ENCODE results near the gene EFCAB9.
"Not testable (repeated sequence)": the region's sequence is repeated elsewhere in the genome, so short reads cannot be mapped to it uniquely, and the experiment has no call there.

Gene EFCAB9

DNA sequence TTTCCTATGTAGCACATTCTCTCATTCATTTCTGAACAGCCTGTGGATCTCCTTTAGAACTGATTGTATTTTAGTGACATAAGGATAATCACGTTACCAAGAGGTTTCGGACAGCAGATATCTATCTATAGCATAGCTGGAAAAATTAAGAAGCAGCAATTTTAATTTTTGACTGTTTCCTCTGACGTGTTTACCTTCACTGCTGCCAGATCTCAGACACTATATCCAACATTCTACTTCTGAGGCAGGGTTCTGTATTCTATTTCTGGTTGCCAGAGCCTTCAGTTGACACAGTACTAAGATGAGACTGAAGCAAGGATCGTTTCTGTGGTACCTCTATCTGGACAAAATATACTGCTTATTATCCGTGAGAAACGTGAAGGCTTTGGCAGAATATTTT is at the start of gene EFCAB9:
TSS of gene EFCAB9 (plus strand) at position 301 of the 400 bp plus-strand sequence. CDS start at position 302, 1 bp downstream.
- Histone ChIP-seq H3K27me3 (ENCODE audit: insufficient read depth, low read length) (no peaks in the 10 kb centered on the region), H3K4me1 (ENCODE audit: control insufficient read depth, insufficient read depth, low read length, unreplicated experiment) (no peaks in the 10 kb centered on the region), H2AFZ (ENCODE audit: low read length, unreplicated experiment) (no peak within 1 kb of the TSS), H3K36me3 (ENCODE audit: insufficient read depth, low read length) (no peaks in the 10 kb centered on the region), H3K4me3 (ENCODE audit: low read depth, low read length) (no peak within 1 kb of the TSS), H3K79me2 (ENCODE audit: control insufficient read depth, insufficient read depth, low read length, unreplicated experiment) (no peaks in the 10 kb centered on the region), H3K27ac (ENCODE audit: low read depth, low read length) (no peak within 1 kb of the TSS)

DNA sequence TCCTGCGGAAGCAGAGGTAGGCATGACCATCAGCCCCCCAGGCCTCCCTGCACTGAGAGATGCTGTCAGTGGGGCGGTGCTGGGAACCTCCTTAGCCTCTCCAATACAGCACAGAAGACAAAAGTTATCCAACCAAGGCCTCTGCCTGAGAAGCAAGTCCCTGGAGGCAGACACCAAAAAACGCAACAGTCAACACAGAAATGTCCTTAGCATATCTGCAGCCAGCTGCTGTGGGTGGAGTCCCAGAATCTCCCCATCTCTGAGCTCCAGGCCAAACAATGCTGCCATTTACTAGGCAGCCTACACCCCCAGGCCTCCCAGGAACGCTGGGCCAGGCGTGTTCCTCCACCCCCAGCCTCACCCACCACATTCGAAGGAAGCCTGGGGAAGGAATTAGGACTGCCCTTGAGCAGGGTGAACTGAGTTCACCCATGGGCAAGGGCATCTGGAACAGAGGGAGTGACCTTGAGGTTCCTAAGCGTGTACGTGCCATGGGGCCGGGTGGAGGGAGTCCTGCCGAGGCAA is 49.6 kb upstream of the EFCAB9 start:
- Histone ChIP-seq H3K27ac (ENCODE audit: low read depth, low read length) (no peak overlapping the region), H3K4me1 (ENCODE audit: control insufficient read depth, insufficient read depth, low read length, unreplicated experiment) (peaks cover 3% of the 10 kb centered on the region), H3K79me2 (ENCODE audit: control insufficient read depth, insufficient read depth, low read length, unreplicated experiment) (peaks cover 20% of the 10 kb centered on the region), H3K27me3 (ENCODE audit: insufficient read depth, low read length) (no peaks in the 10 kb centered on the region), H2AFZ (ENCODE audit: low read length, unreplicated experiment) (no peak overlapping the region), H3K36me3 (ENCODE audit: insufficient read depth, low read length) (no peaks in the 10 kb centered on the region), H3K4me3 (ENCODE audit: low read depth, low read length) (no peak overlapping the region)

DNA sequence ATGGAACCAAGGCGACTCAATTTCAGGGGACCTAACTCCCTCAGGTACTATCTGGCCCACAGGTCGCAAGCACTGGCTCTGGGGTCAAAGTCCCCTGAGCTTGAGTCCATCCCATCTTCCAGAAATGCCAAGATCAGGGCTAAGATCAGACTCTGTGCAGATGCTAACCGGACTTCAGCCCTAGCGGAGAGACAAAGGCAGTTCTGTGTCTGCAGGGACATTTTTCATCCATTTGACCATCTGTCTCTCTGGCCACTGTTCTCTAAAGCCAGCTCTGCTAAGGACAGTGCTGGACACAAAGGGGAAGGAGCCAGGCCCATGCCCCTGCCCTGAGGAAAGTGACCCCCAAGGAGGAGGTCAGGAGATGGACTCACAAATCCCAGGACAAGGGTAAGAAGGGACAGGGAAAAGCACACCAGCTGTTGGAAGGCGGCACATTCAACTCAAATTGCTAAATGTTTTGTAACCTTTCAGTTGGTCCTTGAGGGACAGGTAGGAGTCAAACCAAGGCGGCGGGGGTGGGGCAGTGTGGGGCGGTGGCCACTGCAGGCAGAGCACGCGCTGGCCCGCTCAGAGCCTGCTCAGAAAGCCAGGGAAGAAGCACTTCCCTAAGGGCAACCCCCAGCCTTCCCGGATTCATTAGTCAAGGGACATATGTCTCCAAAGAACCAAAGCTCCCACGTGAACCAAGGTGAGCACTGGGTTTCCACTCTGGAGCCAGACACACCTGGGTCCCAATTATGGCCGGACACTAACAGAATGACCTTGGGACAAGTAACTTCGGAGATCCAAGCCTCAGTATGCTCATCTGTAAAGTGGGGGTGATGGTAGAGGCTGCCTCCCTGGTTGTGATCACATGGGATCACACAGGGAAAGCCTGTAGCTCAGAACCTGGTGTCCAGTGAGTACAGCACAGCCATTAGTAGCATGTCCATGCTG is 48.8 kb upstream of the EFCAB9 start:
- Histone ChIP-seq H3K79me2 (ENCODE audit: control insufficient read depth, insufficient read depth, low read length, unreplicated experiment) (peaks cover 20% of the 10 kb centered on the region), H3K4me1 (ENCODE audit: control insufficient read depth, insufficient read depth, low read length, unreplicated experiment) (no peaks in the 10 kb centered on the region), H2AFZ (ENCODE audit: low read length, unreplicated experiment) (no peak overlapping the region), H3K27me3 (ENCODE audit: insufficient read depth, low read length) (no peaks in the 10 kb centered on the region), H3K4me3 (ENCODE audit: low read depth, low read length) (no peak overlapping the region), H3K27ac (ENCODE audit: low read depth, low read length) (no peak overlapping the region), H3K36me3 (ENCODE audit: insufficient read depth, low read length) (no peaks in the 10 kb centered on the region)

DNA sequence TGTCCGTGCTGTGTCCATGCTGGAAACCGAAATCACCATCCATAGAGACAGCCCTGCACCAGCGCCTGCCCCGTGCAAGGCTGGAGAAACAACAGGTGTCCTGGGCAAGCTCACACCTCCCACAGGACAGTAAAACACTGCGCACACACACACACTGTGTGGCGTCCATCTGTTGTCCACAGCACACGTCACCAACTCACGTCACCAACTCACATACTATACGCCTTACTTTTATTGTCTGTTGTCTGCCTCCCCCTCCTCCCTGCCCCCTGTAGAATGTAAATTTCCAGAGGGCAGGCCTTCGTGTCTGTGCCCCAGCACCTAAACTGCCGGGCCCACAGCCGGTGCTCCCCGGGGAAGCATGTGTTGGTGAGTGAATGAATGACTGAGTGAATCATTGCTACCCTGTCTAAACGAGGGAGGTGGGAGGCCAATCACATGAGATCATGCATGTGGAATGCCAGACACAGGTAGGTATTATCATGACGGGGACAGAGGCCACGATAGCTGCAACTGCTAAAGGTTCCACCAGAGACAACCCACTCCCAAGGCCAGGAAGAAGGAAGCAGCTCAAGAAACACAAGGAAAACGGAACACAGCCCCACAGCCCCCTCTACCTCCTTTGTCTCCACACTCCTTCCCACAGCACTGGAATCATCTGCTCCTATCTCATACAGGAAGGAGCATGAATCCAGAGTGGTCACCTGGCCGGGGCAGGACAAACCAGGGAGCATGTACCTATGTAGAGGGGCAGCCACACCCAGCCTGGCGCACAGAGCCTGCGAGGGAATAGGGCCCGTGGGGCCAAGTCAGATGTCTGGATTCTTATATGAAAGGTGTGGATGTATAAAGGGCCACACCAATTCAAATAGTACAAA is 47.9 kb upstream of the EFCAB9 start:
- H3K4me1 ChIP-seq (ENCODE audit: control insufficient read depth, insufficient read depth, low read length, unreplicated experiment), result no peaks in the 10 kb centered on the region
- H3K79me2 ChIP-seq (ENCODE audit: control insufficient read depth, insufficient read depth, low read length, unreplicated experiment), result peaks cover 20% of the 10 kb centered on the region
- H3K27ac ChIP-seq (ENCODE audit: low read depth, low read length), result no peak overlapping the region
- H2AFZ ChIP-seq (ENCODE audit: low read length, unreplicated experiment), result no peak overlapping the region
- no peaks in the 10 kb centered on the region for H3K36me3 ChIP-seq (ENCODE audit: insufficient read depth, low read length)
- no peak overlapping the region for H3K4me3 ChIP-seq (ENCODE audit: low read depth, low read length)
- no peaks in the 10 kb centered on the region for H3K27me3 ChIP-seq (ENCODE audit: insufficient read depth, low read length)

DNA sequence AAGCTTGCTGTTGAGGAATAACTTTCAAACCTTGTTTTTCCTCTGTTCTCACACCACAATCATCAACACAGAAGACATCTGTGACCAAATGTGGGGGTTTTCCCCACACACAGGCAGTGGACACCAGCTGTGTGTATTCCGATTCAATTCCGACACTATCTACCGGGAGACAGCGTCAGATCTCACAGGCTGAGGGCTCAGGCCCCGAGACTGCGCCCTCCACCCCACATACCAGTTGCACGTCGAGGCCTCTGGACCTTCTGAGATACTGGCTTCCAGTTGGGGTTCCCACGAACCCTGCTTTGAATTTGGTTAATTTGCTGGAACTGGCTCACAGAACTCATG is 47.3 kb upstream of the EFCAB9 start:
- H3K4me3 ChIP-seq (ENCODE audit: low read depth, low read length), result no peak overlapping the region
- no peaks in the 10 kb centered on the region for H3K4me1 ChIP-seq (ENCODE audit: control insufficient read depth, insufficient read depth, low read length, unreplicated experiment)
- no peak overlapping the region for H3K27ac ChIP-seq (ENCODE audit: low read depth, low read length)
- H2AFZ ChIP-seq (ENCODE audit: low read length, unreplicated experiment), result no peak overlapping the region
- H3K79me2 ChIP-seq (ENCODE audit: control insufficient read depth, insufficient read depth, low read length, unreplicated experiment), result peaks cover 20% of the 10 kb centered on the region
- H3K36me3 ChIP-seq (ENCODE audit: insufficient read depth, low read length), result no peaks in the 10 kb centered on the region
- no peaks in the 10 kb centered on the region for H3K27me3 ChIP-seq (ENCODE audit: insufficient read depth, low read length)

- Histone ChIP-seq H2AFZ (ENCODE audit: low read length, unreplicated experiment) (no peak overlapping the region), H3K4me3 (ENCODE audit: low read depth, low read length) (no peak overlapping the region), H3K27me3 (ENCODE audit: insufficient read depth, low read length) (no peaks in the 10 kb centered on the region), H3K27ac (ENCODE audit: low read depth, low read length) (no peak overlapping the region), H3K36me3 (ENCODE audit: insufficient read depth, low read length) (no peaks in the 10 kb centered on the region), H3K79me2 (ENCODE audit: control insufficient read depth, insufficient read depth, low read length, unreplicated experiment) (peaks cover 17% of the 10 kb centered on the region), H3K4me1 (ENCODE audit: control insufficient read depth, insufficient read depth, low read length, unreplicated experiment) (no peaks in the 10 kb centered on the region)
Observed at GRCh38 chr5:172147857-172148256, 46.1 kb upstream of the EFCAB9 start.

- H3K79me2 ChIP-seq (ENCODE audit: control insufficient read depth, insufficient read depth, low read length, unreplicated experiment), result peaks cover 14% of the 10 kb centered on the region
- no peaks in the 10 kb centered on the region for H3K36me3 ChIP-seq (ENCODE audit: insufficient read depth, low read length)
- no peak overlapping the region for H2AFZ ChIP-seq (ENCODE audit: low read length, unreplicated experiment)
- no peaks in the 10 kb centered on the region for H3K4me1 ChIP-seq (ENCODE audit: control insufficient read depth, insufficient read depth, low read length, unreplicated experiment)
- H3K27me3 ChIP-seq (ENCODE audit: insufficient read depth, low read length), result no peaks in the 10 kb centered on the region
- H3K27ac ChIP-seq (ENCODE audit: low read depth, low read length), result no peak overlapping the region; the same call in 1 of the 2 replicates
- no peak overlapping the region for H3K4me3 ChIP-seq (ENCODE audit: low read depth, low read length)
Observed at GRCh38 chr5:172148381-172148780, 45.6 kb upstream of the EFCAB9 start.

DNA sequence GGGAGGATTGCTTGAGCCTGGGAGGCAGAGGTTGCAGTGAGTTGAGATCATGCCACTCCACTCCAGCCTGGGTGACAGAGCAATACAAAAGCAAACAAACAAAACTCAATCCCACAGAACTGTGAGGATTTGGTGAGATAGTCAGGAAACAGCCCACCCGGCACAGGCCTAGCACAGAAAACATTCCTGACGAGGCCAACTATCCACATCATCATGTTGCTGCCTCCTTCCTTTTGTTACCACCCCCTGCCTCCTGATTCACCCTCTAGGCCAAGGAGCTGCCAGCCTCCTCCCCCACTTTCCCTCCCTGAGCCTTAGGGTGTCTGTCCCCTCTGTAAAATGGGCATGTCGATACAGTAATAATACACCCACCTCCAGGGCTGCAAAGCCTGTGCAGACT is 44.9 kb upstream of the EFCAB9 start:
- H3K27me3 ChIP-seq (ENCODE audit: insufficient read depth, low read length), result no peaks in the 10 kb centered on the region
- H3K36me3 ChIP-seq (ENCODE audit: insufficient read depth, low read length), result no peaks in the 10 kb centered on the region
- no peak overlapping the region for H2AFZ ChIP-seq (ENCODE audit: low read length, unreplicated experiment)
- no peaks in the 10 kb centered on the region for H3K4me1 ChIP-seq (ENCODE audit: control insufficient read depth, insufficient read depth, low read length, unreplicated experiment)
- H3K4me3 ChIP-seq (ENCODE audit: low read depth, low read length), result no peak overlapping the region
- H3K79me2 ChIP-seq (ENCODE audit: control insufficient read depth, insufficient read depth, low read length, unreplicated experiment), result peaks cover 7% of the 10 kb centered on the region
- peak overlapping the region; percentile 39 for H3K27ac ChIP-seq (ENCODE audit: low read depth, low read length)

GRCh38 chr5:172149481-172149880 is 44.5 kb upstream of the EFCAB9 start:
- H3K27me3 ChIP-seq (ENCODE audit: insufficient read depth, low read length); H3K4me3 ChIP-seq (ENCODE audit: low read depth, low read length); H3K4me1 ChIP-seq (ENCODE audit: control insufficient read depth, insufficient read depth, low read length, unreplicated experiment); H2AFZ ChIP-seq (ENCODE audit: low read length, unreplicated experiment); H3K27ac ChIP-seq (ENCODE audit: low read depth, low read length); H3K36me3 ChIP-seq (ENCODE audit: insufficient read depth, low read length); H3K79me2 ChIP-seq (ENCODE audit: control insufficient read depth, insufficient read depth, low read length, unreplicated experiment): not testable (repeated sequence)

GRCh38 chr5:172150514-172151425 is 43.2 kb upstream of the EFCAB9 start:
- Histone ChIP-seq H3K79me2 (ENCODE audit: control insufficient read depth, insufficient read depth, low read length, unreplicated experiment) (no peaks in the 10 kb centered on the region), H2AFZ (ENCODE audit: low read length, unreplicated experiment) (no peak overlapping the region), H3K27ac (ENCODE audit: low read depth, low read length) (no peak overlapping the region), H3K4me3 (ENCODE audit: low read depth, low read length) (no peak overlapping the region), H3K4me1 (ENCODE audit: control insufficient read depth, insufficient read depth, low read length, unreplicated experiment) (no peaks in the 10 kb centered on the region), H3K27me3 (ENCODE audit: insufficient read depth, low read length) (no peaks in the 10 kb centered on the region), H3K36me3 (ENCODE audit: insufficient read depth, low read length) (peaks cover 5% of the 10 kb centered on the region; the same call in 1 of the 2 replicates)
